Sciatic nerve (tissue), 2 donors: ENCODE data around the gene TBC1D22A. TPM values are rescaled to one million over a fixed set of nuclear protein-coding genes. Genes with fewer than 3 reads are reported as not detected.
"Not testable (repeated sequence)": the region's sequence is repeated elsewhere in the genome, so short reads cannot be mapped to it uniquely, and the experiment has no call there.

Source experiments
- ATAC-seq: fragments of 200-7000 bp; cut with Tn5 transposase; one replicate; pipeline ENCODE4 v1.9.1; 2020; ENCODE audit warnings: mild to moderate bottlenecking, moderate library complexity
- DNase-seq: peaks from one replicate; pipeline ENCODE4 v3.0.0-alpha.2; 2020; ENCODE audit warnings: low spot score
- intact Hi-C: fragments of 100-400 bp; cut with DNase I; formaldehyde crosslinking; loops from one replicate; pipeline ENCODE4 v1.14.2; 2022
- total RNA-seq: library from RNA; stranded (reverse); fragmentation: NEBNext Ultra II Directional; extraction: Animal tissue kit (Norgen Biotek cat#: 25700); gene quantifications from one replicate; pipeline ENCODE4 v1.2.1, GENCODE V29; 2021
- donor health status: DM: no; HTN: no; CAD: no.
- donor health status: DM: no; HTN: no; CAD: no.

TBC1D22A gene
- total RNA-seq, 1 donor from 2014 or later: 36.3 TPM

DNA sequence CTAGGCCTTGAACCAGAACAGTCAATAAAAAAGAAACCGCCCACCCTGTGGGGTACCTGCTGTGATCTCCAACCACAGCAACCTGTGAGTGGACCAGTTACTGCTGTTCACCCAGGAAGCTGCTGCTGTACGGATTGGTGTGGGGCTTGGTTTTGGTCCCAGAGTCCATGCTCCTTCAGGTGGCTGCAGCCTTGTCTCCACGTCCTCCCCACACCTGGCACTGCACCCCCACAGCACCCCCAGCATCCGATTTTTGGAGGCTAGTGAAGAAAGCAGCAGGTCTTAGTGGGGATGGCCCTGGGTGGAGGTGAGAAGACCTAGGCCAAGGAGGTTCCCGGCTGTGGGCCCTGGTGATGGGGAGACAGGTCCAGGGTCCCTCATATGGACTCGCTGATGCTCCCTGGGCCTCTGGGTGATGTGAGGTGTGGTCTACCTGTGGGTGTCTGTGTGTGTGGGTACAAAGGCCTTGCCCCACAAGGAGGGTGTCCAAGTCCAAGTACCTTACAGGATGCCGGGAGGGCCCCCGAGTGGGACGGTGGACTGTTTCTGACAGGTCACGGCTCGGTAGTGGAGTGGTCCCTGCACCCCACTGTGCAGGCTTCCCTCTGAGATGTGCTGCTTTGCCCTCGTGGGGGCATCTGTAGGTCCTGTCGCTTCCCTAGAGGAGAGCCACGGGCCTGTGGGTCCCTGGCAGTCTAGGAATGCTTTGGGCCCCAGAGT, 283.4 kb downstream of the TBC1D22A start:
- ATAC-seq: no peak
- intact Hi-C loops: no loop called here
- DNase-seq: no peak

DNA sequence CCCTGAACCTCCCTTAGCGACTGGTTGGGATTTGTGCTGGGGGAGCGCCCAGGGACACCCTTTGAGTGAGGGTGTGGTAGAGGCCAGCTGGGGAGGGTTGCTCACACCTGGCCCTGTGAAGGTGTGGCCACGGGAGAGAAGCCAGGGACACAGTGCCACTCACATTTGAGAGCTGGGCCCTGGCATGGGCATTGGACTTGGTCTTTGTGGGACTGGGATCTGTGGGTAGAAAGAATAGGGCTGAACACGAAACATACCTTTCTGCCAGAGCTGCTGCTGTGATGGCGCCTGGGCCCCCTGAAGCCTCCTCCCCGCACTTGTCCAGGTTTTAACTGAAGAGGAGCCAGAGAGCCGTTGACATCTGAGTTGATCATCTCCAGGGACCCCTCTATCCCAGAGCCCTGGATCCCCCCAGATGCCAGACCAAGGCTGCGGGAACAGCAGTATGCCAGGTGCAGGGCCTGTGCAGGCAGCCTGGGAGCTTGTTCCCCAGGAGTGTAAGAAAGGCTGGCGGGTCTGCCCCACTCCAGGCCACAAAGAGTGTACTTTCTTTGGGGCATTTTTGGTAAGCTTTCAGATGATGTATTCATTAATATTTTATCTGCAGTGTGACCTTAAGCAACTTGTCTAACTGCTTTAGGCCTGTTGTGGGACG, 284.1 kb downstream of the TBC1D22A start:
- intact Hi-C loops: no loop called here
- ATAC-seq (no peak), DNase-seq (no peak)

DNA sequence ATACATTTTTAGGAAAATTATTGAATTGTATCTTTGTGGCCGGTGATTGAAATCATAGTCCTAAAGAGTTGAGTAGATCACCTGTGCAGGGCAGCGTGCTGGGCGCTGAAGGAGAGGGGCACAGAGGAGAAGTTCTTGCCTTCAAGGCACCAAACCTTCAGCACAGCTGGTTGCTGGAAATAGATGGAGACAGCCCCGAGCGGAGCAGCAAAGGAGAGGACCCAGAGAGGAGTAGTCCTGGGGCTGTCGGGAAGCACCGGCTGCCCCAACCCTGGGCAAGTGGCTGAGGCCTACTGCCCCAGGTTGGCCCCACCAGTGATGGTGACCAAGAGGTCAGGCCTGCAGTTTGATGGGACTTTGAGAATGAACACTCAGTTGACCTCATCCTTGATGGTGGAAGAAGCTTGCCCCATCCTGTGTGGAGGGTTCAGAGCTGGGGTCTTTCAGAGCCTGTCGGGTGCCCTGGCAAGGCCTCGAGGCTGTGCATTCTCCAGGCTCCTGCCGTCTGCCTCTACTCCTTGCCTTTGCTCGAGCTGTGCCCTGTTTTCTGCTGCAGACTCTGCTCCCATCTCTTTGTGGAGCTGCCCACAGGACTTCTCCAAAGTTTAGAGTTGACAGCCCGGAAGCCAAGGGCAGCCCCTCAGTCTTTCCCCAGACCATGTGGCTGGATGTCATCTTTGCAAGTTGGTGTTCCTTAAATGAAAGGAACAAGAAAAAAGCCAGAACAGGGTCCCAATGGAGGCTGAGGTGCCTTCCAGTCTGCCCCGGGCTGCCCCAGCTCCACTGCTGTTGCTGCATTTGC, 285.1 kb downstream of the TBC1D22A start:
- ATAC-seq (no peak), DNase-seq (no peak)
- intact Hi-C loops: no loop called here

DNA sequence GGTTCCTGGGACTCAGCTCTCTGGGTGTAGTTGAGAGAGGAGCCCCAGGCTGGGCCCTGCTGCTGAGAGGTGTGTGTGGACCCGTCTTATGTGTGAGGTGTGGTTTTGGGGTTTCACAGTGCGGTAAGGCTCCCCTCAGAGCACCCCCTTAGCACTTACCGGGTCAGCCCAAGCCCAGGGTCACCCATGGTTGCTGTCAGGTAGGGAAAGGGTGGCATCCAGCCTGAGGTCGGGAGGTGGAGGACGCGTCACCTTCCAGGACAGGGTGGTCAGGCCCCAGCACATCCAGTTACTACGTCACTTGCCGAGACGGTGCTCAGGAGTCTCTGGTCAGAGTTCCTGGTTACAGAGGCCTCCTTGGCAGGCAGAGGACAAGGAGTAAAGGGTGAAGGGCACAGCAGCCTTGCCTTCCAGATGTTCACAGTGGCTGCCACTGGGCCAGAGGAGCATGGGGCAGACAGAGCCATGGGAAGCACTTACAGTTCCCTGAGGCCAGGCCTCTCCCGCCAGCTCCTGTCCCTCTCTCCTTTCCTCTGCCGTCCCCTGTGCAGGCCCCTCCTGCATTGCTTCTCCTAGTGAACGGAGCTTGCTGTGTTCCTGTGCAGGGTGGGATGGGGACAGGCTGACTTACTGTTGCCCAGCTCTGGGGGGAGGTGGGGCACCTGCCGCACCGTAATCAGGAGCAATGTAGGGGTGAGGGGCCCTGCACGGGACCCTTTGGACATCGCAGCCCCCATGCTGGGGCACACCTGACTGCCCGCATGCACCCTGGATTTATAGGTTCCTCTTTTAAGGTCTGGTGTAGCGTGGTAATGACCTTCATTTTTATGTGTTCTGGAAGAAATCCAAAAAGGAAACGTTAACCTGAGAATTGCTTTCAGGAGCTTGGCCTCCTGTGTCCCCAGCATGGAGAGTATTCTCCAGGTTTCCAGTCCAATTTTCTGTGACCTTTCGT, 285.9 kb downstream of the TBC1D22A start:
- intact Hi-C loops: no loop called here
- no peak for DNase-seq

DNA sequence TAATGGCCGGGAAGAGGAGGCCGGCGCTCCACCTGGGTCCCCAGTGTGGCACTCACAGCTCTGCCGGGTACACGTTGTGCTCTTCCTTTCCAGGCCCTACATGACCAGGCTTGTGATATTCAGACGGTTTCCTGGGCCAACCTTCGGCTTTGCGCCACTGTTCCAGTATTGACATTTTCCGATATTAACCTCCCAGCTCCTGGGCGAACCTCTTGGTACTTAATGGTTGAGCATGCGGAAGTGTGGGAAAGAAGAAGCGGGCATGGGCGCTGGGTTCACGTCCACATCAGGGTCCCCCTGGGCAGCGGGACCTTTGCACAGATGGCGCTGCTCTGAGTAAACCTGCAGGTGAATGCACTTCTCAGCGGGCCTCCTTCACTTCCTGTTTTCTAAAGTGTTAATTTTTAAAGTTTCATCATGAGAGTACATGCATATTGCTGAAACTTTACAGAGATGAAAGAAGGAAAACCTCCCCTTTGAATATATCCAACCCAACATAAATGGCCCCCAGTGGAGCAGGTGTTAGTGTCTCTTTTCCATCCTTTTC, 286.7 kb downstream of the TBC1D22A start:
- DNase-seq (no peak), ATAC-seq (no peak)
- intact Hi-C loops: no loop called here

More for the DNA sequence above, 285.9 kb downstream of the TBC1D22A start:
- ATAC-seq: no peak

DNA sequence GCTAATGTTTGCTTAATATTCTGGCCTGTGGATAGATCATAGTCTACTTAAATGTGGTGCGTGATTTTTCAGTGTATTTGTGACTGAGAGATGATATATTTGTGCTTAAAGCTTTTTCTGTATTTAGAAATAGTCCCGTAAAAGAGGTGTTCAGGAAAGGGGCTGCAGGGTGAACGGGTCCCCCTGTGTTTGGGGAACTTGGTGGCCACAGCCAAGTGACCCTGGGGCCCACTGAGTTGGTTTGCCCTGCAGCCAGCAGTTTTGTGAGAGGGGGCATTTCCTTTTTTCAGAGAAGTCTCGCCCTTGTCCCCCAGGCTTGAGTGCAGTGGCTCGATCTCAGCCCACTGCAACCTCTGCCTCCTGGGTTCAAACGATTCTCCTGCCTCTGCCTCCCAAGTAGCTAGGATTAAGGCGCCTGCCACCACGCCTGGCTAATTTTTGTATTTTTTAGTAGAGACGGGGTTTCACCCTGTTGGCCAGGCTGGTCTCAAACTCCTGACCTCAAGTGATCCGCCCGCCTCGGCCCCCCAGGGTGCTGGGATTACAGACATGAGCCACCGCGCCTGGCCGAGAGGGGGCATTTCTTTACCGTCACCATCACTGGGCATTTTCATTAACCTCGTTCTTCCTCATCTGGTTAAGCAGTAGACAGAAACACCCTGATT, 287.4 kb downstream of the TBC1D22A start:
- DNase-seq, ATAC-seq, intact Hi-C loops: not testable (repeated sequence)

DNA sequence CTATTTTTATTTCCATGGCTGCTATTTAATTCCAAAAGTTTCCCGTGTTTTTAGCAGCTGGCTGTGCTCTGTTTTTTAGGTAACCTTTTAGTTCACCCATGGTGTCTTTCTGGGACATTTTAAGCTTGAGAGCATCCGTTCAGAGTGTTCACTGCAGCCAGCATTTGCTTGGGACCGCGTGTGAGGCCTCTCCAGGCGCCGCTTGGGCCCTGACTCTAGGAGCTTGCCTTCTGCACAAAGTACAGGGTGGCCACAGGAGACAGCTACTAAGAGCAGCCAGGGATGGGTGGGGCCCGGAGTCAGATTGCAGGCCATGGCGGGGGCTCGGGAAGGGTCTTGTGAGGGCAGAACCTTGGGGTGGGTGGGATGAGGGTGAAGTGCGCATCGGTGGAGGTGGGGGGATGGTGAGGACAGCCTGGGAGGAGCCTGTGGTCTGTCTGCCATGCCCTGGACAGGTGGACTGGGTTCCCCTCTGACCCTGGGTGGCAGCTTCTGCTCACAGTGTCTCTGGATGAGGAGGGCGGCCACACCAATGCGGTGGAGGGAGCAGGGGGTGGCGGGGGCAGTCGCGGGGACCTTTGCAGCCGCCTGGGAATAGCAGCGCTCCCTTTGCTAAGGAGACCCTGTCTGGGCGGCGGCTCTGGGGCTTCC, 288.1 kb downstream of the TBC1D22A start:
- peak; percentile 27 for ATAC-seq
- intact Hi-C loops: no loop called here
- DNase-seq: no peak

DNA sequence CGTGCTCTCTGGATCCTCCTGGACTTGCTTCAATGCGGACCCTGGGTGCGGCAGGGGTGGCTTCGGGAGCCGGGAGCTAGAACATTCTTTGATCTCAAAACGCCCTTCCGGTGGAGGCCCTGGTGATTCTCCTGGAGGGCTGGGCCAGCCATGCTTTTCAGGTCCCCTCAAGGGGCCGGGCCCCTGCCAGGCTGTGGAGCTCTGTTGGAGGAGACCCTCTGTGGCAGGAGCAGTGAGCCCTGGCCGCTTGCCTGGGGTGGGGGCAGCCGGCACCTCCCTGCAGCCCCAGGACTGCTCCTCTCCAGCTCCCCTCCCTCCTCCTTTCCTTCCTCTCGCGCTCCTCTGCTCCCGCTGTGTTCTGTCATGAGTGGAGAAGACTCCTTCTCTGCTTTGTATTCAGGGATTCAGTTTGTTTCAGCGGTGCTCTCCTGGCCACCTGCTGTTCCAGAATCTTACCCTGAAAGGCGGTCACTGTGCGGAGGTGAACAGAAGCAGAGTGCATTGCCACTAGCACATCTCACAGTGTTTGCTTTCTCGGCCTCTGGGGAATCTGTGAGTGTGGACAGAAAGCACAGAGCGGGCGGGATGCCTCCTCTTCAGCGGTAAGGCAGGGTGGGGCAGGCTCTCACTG, 289.1 kb downstream of the TBC1D22A start:
- peak; percentile 66 for ATAC-seq
- intact Hi-C loops: no loop called here
- DNase-seq: no peak

DNA sequence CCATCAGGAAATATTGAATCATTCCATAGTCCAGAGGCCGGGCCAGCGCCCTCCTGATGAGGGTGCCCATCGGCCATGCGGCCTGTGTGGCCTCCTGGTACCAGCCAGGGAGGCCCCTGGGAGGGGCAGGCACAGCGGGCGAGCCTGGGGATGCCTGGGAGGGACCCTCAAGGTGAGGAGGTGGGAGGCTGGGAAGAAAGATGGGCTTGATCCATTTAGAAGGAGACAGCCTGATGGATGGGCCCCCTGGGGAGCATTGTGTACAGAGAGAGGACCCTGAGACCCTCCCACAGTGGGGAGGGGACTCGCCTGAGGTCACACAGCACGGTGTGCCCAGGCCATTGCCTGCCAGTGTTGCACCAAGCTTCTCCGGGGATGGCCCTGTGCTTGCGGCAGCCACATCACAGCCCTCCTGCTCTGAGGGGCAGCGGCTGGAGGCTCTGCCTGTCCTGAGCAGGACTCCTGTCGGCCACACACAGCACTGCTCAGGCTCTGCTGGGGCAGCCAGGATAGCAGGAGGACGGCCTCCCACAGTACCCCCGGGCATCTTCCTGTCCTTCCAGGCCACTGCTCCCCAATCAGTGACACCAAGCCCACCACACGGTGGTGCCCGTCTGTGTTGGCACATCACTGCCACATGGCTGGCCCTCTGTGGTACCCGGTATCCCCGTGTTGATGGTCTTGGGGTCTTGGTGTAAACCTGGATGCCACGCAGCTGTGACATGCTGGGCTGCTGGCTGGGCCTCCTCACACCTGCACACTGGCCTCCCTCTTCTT, 290.0 kb downstream of the TBC1D22A start:
- intact Hi-C loops: no loop called here
- no peak for DNase-seq
- ATAC-seq: no peak

DNA sequence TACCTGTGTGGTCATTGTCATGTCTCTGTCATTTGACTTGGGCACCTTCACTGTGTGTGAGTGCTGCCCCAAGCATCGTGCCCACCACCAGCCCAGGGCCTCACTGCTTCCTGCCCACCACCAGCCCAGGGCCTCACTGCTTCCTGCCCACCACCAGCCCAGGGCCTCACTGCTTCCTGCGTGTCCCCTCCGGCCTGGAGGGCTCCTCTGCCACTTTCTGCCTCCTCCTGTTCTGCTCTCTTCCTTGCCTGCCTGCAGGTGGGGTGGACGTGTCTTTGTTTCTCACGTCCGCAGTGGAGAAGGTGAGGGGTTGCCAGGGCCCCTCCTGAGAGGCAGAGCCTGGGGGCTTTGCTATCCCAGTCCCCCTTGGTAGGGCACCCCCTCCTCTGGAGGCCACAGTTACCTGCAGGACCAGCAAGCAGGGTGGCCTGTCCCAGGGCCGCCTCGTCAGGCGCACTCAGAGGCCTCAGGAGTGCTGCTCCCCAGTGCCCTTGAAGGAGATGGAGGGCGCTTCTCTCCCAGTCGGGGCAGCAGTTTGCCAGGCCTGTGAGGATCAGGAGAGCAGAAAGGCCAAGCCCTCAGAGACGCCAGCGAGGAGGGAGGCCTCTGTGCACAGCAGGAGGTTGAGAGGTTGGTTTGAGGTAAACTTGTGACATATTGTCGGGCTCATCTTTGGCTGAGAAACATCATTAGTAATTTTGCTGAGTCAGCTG, 290.7 kb downstream of the TBC1D22A start:
- intact Hi-C loops: no loop called here
- DNase-seq: no peak
- ATAC-seq: no peak

DNA sequence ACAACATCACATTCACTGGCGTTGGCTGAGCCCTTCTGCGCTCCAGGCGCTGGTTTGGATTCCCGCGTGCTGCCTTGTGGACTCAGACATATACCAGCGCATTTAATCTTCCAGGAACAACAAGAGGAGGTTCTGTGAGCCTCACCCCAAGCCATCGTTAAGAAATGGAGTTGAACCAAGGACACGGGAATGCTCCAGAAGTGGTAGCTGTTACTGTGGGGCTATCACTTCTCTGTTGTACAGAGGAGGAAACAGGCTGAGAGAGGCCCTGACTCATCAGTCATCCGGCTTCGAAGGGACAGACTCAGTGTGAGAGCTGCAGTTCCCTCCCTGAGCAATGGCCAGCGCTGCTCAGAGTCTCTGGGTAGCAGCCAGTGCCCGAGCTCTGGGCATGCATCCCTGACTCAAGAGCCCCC, 291.3 kb downstream of the TBC1D22A start:
- no peak for DNase-seq
- intact Hi-C loops: no loop called here
- ATAC-seq: no peak

DNA sequence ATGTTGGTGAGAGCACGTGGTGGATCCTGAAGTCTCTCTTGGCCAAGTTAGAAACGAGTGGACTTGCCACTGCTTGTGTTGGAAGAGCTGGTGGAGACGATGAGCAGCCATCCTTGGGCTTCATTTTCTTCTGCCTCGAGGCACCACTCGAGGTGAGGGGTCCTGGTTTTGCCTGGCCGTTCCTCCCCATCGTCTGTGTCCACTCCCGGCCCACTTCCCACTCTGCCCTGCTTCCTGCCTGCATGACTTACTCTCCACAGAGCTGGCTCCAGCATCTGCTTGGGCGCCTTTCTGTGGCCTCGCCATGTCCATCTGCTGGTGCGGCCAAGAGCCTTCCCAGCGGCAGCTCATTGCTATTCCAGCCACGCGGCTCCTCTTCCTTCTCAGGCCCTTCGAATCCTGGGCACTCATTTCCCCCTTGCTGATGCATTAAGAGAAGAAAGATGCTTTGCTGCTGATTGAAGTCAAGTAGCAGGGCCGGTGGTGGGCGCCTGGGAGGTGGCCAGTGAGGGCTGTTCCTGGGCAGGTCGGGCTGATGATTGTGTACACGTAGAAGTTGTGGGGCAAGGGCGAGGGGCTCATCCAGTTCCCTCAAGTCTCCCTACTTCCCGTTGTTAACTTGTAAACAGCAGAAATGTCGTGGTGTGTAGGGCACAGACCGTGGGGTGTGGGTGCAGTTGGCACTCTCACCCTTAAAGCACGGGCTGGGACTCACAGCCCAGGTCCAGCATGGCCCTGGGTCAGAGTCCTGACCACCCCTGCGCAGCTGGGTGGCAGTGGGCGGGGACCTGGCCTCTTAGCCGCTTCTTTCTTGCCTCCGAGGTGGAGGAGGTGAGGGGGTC, 292.0 kb downstream of the TBC1D22A start:
- ATAC-seq: no peak
- intact Hi-C loops: no loop called here
- no peak for DNase-seq

DNA sequence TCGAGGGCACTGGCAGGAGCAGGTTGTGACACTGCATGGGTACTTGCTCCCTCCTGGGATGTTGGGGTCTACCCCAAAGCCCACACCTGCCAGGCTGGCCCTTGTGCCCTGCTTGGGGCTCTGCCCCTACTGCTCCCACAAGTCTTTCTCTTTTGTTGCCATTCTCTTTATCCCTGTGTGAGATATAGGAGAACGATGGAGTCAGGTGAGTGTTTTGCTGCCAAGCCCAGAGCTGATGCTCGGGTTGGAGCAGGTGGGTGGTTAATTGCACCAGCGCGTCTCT, 292.6 kb downstream of the TBC1D22A start:
- ATAC-seq (no peak), DNase-seq (no peak)
- intact Hi-C loops: no loop called here

DNA sequence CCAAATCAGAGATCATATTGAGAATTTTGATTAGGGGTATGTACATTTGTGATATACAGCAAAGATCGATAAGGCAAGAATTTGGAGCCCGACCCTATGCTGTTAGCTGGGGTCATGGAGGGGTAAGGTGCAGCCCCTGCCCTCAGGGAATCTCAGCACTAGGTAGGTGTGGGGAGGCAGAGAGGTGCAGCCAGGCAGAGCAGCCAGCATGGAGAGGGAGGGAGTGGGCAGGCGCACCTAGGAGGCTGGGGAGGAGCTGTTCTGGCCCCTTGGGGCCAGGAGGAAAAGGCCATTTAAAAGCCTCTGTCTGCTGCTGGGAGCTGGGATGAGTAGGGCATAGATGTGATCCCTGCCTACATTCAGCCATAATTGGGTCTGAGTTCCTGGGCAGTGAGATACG, 293.0 kb downstream of the TBC1D22A start:
- ATAC-seq: no peak
- DNase-seq: no peak
- intact Hi-C loops: no loop called here

DNA sequence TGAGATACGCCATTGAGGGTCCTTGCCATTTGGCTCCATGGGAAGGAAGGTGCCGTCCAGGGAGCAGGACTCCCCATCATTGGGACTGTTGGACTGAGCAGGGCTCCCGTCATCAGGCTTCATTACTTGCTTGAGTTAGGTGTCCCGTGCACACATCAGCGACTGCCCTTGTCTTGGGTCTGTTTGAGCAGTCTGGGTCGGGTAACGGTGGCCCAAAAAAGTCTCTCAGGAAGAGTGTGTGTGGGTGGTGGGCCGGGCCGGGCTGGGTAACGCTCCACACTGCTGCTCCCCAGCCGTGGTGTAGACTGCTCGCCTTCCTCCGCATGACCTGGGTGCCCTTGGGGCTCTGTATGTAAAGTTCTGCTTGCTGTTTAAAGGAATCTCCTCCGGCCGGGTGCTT, 293.5 kb downstream of the TBC1D22A start:
- intact Hi-C loops: no loop called here
- no peak for ATAC-seq
- DNase-seq: no peak
